Activated CD4-positive, alpha-beta memory T cell treated with anti-CD3 and anti-CD28 coated beads for 36 hours (primary cell): ENCODE data around the gene XPO5. TPM values are rescaled to one million over a fixed set of nuclear protein-coding genes. Genes with fewer than 3 reads are reported as not detected.
"Not testable (repeated sequence)": the region's sequence is repeated elsewhere in the genome, so short reads cannot be mapped to it uniquely, and the experiment has no call there.

Experiments
- CTCF ChIA-PET: fragments of 350-600 bp; sonication (Branson Sonifier 250); formaldehyde crosslinking; loops from one replicate; lab custom pipeline; 2021; ENCODE audit warnings: antibody characterized with exemption, inconsistent platforms; lab: Charles Lee
- POLR2A ChIA-PET: fragments of 350-600 bp; sonication (Branson Sonifier 250); formaldehyde crosslinking; loops from one replicate; lab custom pipeline; 2021; ENCODE audit warnings: antibody characterized with exemption; lab: Charles Lee
- DNase-seq: peaks from one replicate; pipeline ENCODE4 v3.0.0-alpha.2; 2020
- H3K27ac Mint-ChIP-seq: one replicate; pipeline ENCODE4 v1.8.0; 2021; ENCODE audit warnings: mixed read lengths
- H3K27me3 Mint-ChIP-seq: one replicate; pipeline ENCODE4 v1.8.0; 2021; ENCODE audit warnings: mixed read lengths
- H3K36me3 Mint-ChIP-seq: one replicate; pipeline ENCODE4 v1.8.0; 2021; ENCODE audit warnings: mixed read lengths
- H3K4me1 Mint-ChIP-seq: one replicate; pipeline ENCODE4 v1.8.0; 2021; ENCODE audit warnings: low read depth, mixed read lengths
- H3K4me3 Mint-ChIP-seq: one replicate; pipeline ENCODE4 v1.8.0; 2021; ENCODE audit warnings: mild to moderate bottlenecking, mixed read lengths
- H3K9me3 Mint-ChIP-seq: one replicate; pipeline ENCODE4 v1.8.0; 2021; ENCODE audit warnings: mixed read lengths
- intact Hi-C: fragments of 100-400 bp; cut with micrococcal nuclease; formaldehyde crosslinking; loops from one replicate; pipeline ENCODE4 v1.15.1; 2023
- total RNA-seq, 2 experiments: library from RNA; stranded (reverse); gene quantifications; one replicate each; pipeline ENCODE4 v1.2.3, GENCODE V29; 2021

XPO5 gene
- total RNA-seq, 2 experiments from 2014 or later, result 83.7 to 97.9 TPM

GRCh38 chr6:43610431-43610830 is 34.6 kb upstream of the XPO5 start:
- peaks cover 3% of the 10 kb centered on the region for H3K4me1 Mint-ChIP-seq
- POLR2A ChIA-PET, result interaction anchor here (2.6 kb wide), 1 partner anchor 9 kb away, joined by 6 read pairs; no protein-coding TSS in a partner anchor

GRCh38 chr6:43609402-43609801 is 33.6 kb upstream of the XPO5 start:
- no peak overlapping the region for H3K4me3 Mint-ChIP-seq
- CTCF ChIA-PET, result interaction anchor here (0.8 to 2.4 kb wide), 13 partner anchors 10 to 470 kb away, joined by 3 to 23 read pairs (median 4); partner anchors contain the start of genes GTPBP2, MAD2L1BP, POLR1C and YIPF3
- no peak for DNase-seq
- H3K27ac Mint-ChIP-seq, result no peak overlapping the region
- intact Hi-C loops, result loop anchor here (10.0 kb wide), 1 partner anchor 465 kb away; no protein-coding TSS in a partner anchor
- H3K27me3 Mint-ChIP-seq, result no peaks in the 10 kb centered on the region
- peaks cover 38% of the 10 kb centered on the region for H3K36me3 Mint-ChIP-seq
- no peaks in the 10 kb centered on the region for H3K9me3 Mint-ChIP-seq
- POLR2A ChIA-PET, result interaction anchor here (2.6 kb wide), 1 partner anchor 10 kb away, joined by 6 read pairs; no protein-coding TSS in a partner anchor
- H3K4me1 Mint-ChIP-seq, result peaks cover 3% of the 10 kb centered on the region

More at GRCh38 chr6:43610431-43610830, 34.6 kb upstream of the XPO5 start:
- peaks cover 37% of the 10 kb centered on the region for H3K36me3 Mint-ChIP-seq
- no peaks in the 10 kb centered on the region for H3K9me3 Mint-ChIP-seq
- CTCF ChIA-PET, result interaction anchor here (0.6 to 1.1 kb wide), 3 partner anchors 104 to 1038 kb away, joined by 3 read pairs; no protein-coding TSS in a partner anchor
- intact Hi-C loops, result no loop called here
- DNase-seq, result no peak
- no peak overlapping the region for H3K27ac Mint-ChIP-seq
- H3K4me3 Mint-ChIP-seq, result no peak overlapping the region
- H3K27me3 Mint-ChIP-seq, result no peaks in the 10 kb centered on the region

GRCh38 chr6:43608807-43609206 is 33.0 kb upstream of the XPO5 start:
- Mint-ChIP-seq H3K27ac (no peak overlapping the region), H3K4me3 (no peak overlapping the region), H3K9me3 (no peaks in the 10 kb centered on the region), H3K4me1 (peaks cover 3% of the 10 kb centered on the region), H3K27me3 (no peaks in the 10 kb centered on the region), H3K36me3 (peaks cover 38% of the 10 kb centered on the region)
- DNase-seq, result no peak
- ChIA-PET POLR2A (no interaction called here), CTCF (interaction anchor here (0.7 to 2.4 kb wide), 18 partner anchors 9 to 471 kb away, joined by 3 to 23 read pairs (median 4); partner anchors contain the start of genes GTPBP2, MAD2L1BP, POLR1C and YIPF3)
- intact Hi-C loops, result loop anchor here (10.0 kb wide), 1 partner anchor 466 kb away; no protein-coding TSS in a partner anchor

- H3K36me3 Mint-ChIP-seq, result peaks cover 37% of the 10 kb centered on the region
- intact Hi-C loops, result loop anchor here (10.0 kb wide), 1 partner anchor 466 kb away; no protein-coding TSS in a partner anchor
- H3K27me3 Mint-ChIP-seq, result no peaks in the 10 kb centered on the region
- no peak overlapping the region for H3K27ac Mint-ChIP-seq
- ChIA-PET POLR2A (no interaction called here), CTCF (interaction anchor here (0.7 to 2.4 kb wide), 20 partner anchors 8 to 475 kb away, joined by 3 to 23 read pairs (median 4); partner anchors contain the start of genes GTPBP2, MAD2L1BP, POLR1C and YIPF3)
- DNase-seq, result peak; percentile 69
- no peaks in the 10 kb centered on the region for H3K9me3 Mint-ChIP-seq
- peaks cover 3% of the 10 kb centered on the region for H3K4me1 Mint-ChIP-seq
- H3K4me3 Mint-ChIP-seq, result no peak overlapping the region
Observed at GRCh38 chr6:43608310-43608763, 32.5 kb upstream of the XPO5 start.

- intact Hi-C loops, result loop anchor here (10.0 kb wide), 1 partner anchor 469 kb away; no protein-coding TSS in a partner anchor
- Mint-ChIP-seq H3K9me3 (no peaks in the 10 kb centered on the region), H3K27ac (no peak overlapping the region), H3K4me1 (peaks cover 3% of the 10 kb centered on the region), H3K4me3 (no peak overlapping the region), H3K36me3 (peaks cover 35% of the 10 kb centered on the region), H3K27me3 (no peaks in the 10 kb centered on the region)
- no peak for DNase-seq
- POLR2A ChIA-PET, result no interaction called here
- CTCF ChIA-PET, result interaction anchor here (0.6 to 1.3 kb wide), 3 partner anchors 15 to 21 kb away, joined by 3 to 4 read pairs (median 4); no protein-coding TSS in a partner anchor
Observed at GRCh38 chr6:43606019-43606418, 30.2 kb upstream of the XPO5 start.

- Mint-ChIP-seq H3K9me3 (no peaks in the 10 kb centered on the region), H3K27me3 (no peaks in the 10 kb centered on the region), H3K4me1 (peaks cover 3% of the 10 kb centered on the region), H3K36me3 (peaks cover 40% of the 10 kb centered on the region), H3K27ac (no peak overlapping the region), H3K4me3 (no peak overlapping the region)
- POLR2A ChIA-PET, result no interaction called here
- intact Hi-C loops, result loop anchor here (10.0 kb wide), 1 partner anchor 471 kb away; no protein-coding TSS in a partner anchor
- DNase-seq, result no peak
- CTCF ChIA-PET, result no interaction called here
Observed at GRCh38 chr6:43604174-43604573, 28.3 kb upstream of the XPO5 start.

- Mint-ChIP-seq H3K27ac (no peak overlapping the region), H3K36me3 (peaks cover 36% of the 10 kb centered on the region), H3K27me3 (no peaks in the 10 kb centered on the region), H3K4me3 (no peak overlapping the region), H3K9me3 (no peaks in the 10 kb centered on the region), H3K4me1 (no peaks in the 10 kb centered on the region)
- CTCF ChIA-PET, result interaction anchor here (1.0 kb wide), 1 partner anchor 8 kb away, joined by 5 read pairs; no protein-coding TSS in a partner anchor
- POLR2A ChIA-PET, result no interaction called here
- intact Hi-C loops, result loop anchor here (10.0 kb wide), 1 partner anchor 474 kb away; no protein-coding TSS in a partner anchor
- DNase-seq, result no peak
Observed at GRCh38 chr6:43600595-43600994, 24.8 kb upstream of the XPO5 start.

GRCh38 chr6:43593938-43594337 is 18.1 kb upstream of the XPO5 start:
- ChIA-PET CTCF (interaction anchor here (1.1 kb wide), 1 partner anchor 14 kb away, joined by 4 read pairs; no protein-coding TSS in a partner anchor), POLR2A (no interaction called here)
- no peaks in the 10 kb centered on the region for H3K4me1 Mint-ChIP-seq
- no peaks in the 10 kb centered on the region for H3K9me3 Mint-ChIP-seq
- no peak overlapping the region for H3K4me3 Mint-ChIP-seq
- H3K27ac Mint-ChIP-seq, result no peak overlapping the region
- no peak for DNase-seq
- H3K27me3 Mint-ChIP-seq, result no peaks in the 10 kb centered on the region
- H3K36me3 Mint-ChIP-seq, result peaks cover 26% of the 10 kb centered on the region
- intact Hi-C loops, result no loop called here

GRCh38 chr6:43589564-43589963 is 13.7 kb upstream of the XPO5 start:
- peaks cover 30% of the 10 kb centered on the region for H3K36me3 Mint-ChIP-seq
- CTCF ChIA-PET, H3K9me3 Mint-ChIP-seq, intact Hi-C loops, DNase-seq, H3K4me1 Mint-ChIP-seq, H3K27ac Mint-ChIP-seq, H3K27me3 Mint-ChIP-seq, POLR2A ChIA-PET, H3K4me3 Mint-ChIP-seq: not testable (repeated sequence)

- intact Hi-C loops, result no loop called here
- peaks cover 43% of the 10 kb centered on the region for H3K36me3 Mint-ChIP-seq
- POLR2A ChIA-PET, result no interaction called here
- H3K27ac Mint-ChIP-seq, result no peak overlapping the region
- DNase-seq, result no peak
- H3K4me3 Mint-ChIP-seq, result no peak overlapping the region
- CTCF ChIA-PET, result no interaction called here
- H3K27me3 Mint-ChIP-seq, result no peaks in the 10 kb centered on the region
- peaks cover 21% of the 10 kb centered on the region for H3K4me1 Mint-ChIP-seq
- H3K9me3 Mint-ChIP-seq, result no peaks in the 10 kb centered on the region
Observed at GRCh38 chr6:43588194-43588593, 12.4 kb upstream of the XPO5 start.

GRCh38 chr6:43584892-43585570 is 9.2 kb upstream of the XPO5 start:
- ChIA-PET POLR2A (interaction anchor here (0.6 to 1.1 kb wide), 3 partner anchors 8 to 21 kb away, joined by 3 to 4 read pairs (median 3); no protein-coding TSS in a partner anchor), CTCF (interaction anchor here (1.1 to 1.2 kb wide), 2 partner anchors 22 to 24 kb away, joined by 3 to 4 read pairs; no protein-coding TSS in a partner anchor)
- H3K27ac Mint-ChIP-seq, result peak overlapping the region; percentile 77
- H3K4me3 Mint-ChIP-seq, result no peak overlapping the region
- DNase-seq, result peak; percentile 29
- H3K9me3 Mint-ChIP-seq, result no peaks in the 10 kb centered on the region
- intact Hi-C loops, result no loop called here
- peaks cover 24% of the 10 kb centered on the region for H3K4me1 Mint-ChIP-seq
- H3K36me3 Mint-ChIP-seq, result peaks cover 49% of the 10 kb centered on the region
- H3K27me3 Mint-ChIP-seq, result no peaks in the 10 kb centered on the region

GRCh38 chr6:43582911-43583310 is 7.1 kb upstream of the XPO5 start:
- DNase-seq, result no peak
- POLR2A ChIA-PET, result interaction anchor here (0.9 kb wide), 1 partner anchor 12 kb away, joined by 3 read pairs; no protein-coding TSS in a partner anchor
- peaks cover 39% of the 10 kb centered on the region for H3K4me1 Mint-ChIP-seq

More at GRCh38 chr6:43582911-43583310, 7.1 kb upstream of the XPO5 start:
- intact Hi-C loops, result no loop called here
- Mint-ChIP-seq H3K27ac (no peak overlapping the region), H3K36me3 (peaks cover 45% of the 10 kb centered on the region), H3K9me3 (no peaks in the 10 kb centered on the region), H3K4me3 (no peak overlapping the region), H3K27me3 (no peaks in the 10 kb centered on the region)
- CTCF ChIA-PET, result interaction anchor here (0.6 kb wide), 1 partner anchor 75 kb away, joined by 4 read pairs; no protein-coding TSS in a partner anchor
